Measurements from ENCODE around the gene BATF3. TPM values are rescaled to one million over a fixed set of nuclear protein-coding genes. Genes with fewer than 3 reads are reported as not detected.
A peak's percentile ranks its signal among the peaks of the same experiment; 100 is the strongest.

The BATF3 gene
- total RNA-seq, 1 experiment from 2014 or later: 2.1 TPM

- H2AFZ ChIP-seq (ENCODE audit: low read length): no peak overlapping the region
- TF ChIP-seq CTCF (conservative IDR thresholded peaks at IDR 0.05): peak; percentile 66
- Mint-ChIP-seq H3K27me3 (ENCODE audit: low read depth) (peaks cover 25% of the 10 kb centered on the region), H3K4me1 (peaks cover 24 to 30% of the 10 kb centered on the region in 2 experiments), H3K9me3 (no peaks in the 10 kb centered on the region; a peak in 1 of 5 replicates), H3K4me3 (no peak overlapping the region), H3K27ac (no peak overlapping the region; a peak in 1 of 7 replicates), H3K36me3 (ENCODE audit: insufficient read depth in 1 of 3, low read depth in 3 of 3) (no peaks in the 10 kb centered on the region; a peak in 1 of 7 replicates)
- peaks cover 2% of the 10 kb centered on the region; the same call in 1 of the 2 replicates for H3K27me3 ChIP-seq (ENCODE audit: insufficient read depth, low read length)
- H3K14ac ChIP-seq (ENCODE audit: insufficient read depth, low read length): no peak overlapping the region
- no peak overlapping the region for H4K91ac ChIP-seq (ENCODE audit: insufficient read length, low read depth, low read length)
- H2BK20ac ChIP-seq (ENCODE audit: low read depth, low read length, poor library complexity, severe bottlenecking): no peak overlapping the region
- H3K9me3 ChIP-seq (ENCODE audit: control insufficient read depth, low read depth, low read length): no peaks in the 10 kb centered on the region
- H2BK120ac ChIP-seq (ENCODE audit: low read depth, low read length, poor library complexity, severe bottlenecking): no peak overlapping the region
- no peak overlapping the region for H3T11ph ChIP-seq (ENCODE audit: low read length)
- H3K4me1 ChIP-seq (ENCODE audit: insufficient read depth, low read length): peaks cover 9% of the 10 kb centered on the region; the same call in 1 of the 2 replicates
- no peak overlapping the region for H3K4me2 ChIP-seq (ENCODE audit: insufficient read depth, insufficient read length, low read length)
- no peak overlapping the region for H4K5ac ChIP-seq (ENCODE audit: insufficient read length, low read depth, low read length)
- no peaks in the 10 kb centered on the region for H3K79me1 ChIP-seq (ENCODE audit: insufficient read depth, low read depth, low read length, poor library complexity, severe bottlenecking)
- H4K8ac ChIP-seq (replicated peaks; ENCODE audit: insufficient read length, low read depth, low read length): no peak overlapping the region
- no peak overlapping the region for H3K56ac ChIP-seq (ENCODE audit: insufficient read length, low read depth, low read length)
- H3K23me2 ChIP-seq (ENCODE audit: insufficient read length, low read depth, low read length, poor library complexity, severe bottlenecking): no peaks in the 10 kb centered on the region
- no peak overlapping the region for H3K23ac ChIP-seq (ENCODE audit: insufficient read length, low read depth, low read length)
- no peak overlapping the region for H2BK15ac ChIP-seq (ENCODE audit: low read depth, low read length)
- no peaks in the 10 kb centered on the region for H4K20me1 ChIP-seq (ENCODE audit: control insufficient read depth, insufficient read depth, insufficient read length)
- no peaks in the 10 kb centered on the region for H3K79me2 ChIP-seq (ENCODE audit: insufficient read depth, low read length)
- DNase-seq: peak; percentile 45
- no peak overlapping the region for H2BK12ac ChIP-seq (ENCODE audit: insufficient read length, low read depth, low read length)
- no peak overlapping the region for H2AK5ac ChIP-seq (ENCODE audit: insufficient read length, low read length)
- H3K9ac ChIP-seq (ENCODE audit: extremely low read depth, insufficient read length, low read length): no peak overlapping the region
- H3K4ac ChIP-seq (ENCODE audit: low read depth, low read length): no peak overlapping the region
- H3K18ac ChIP-seq (ENCODE audit: insufficient read length, low read depth, low read length): no peak overlapping the region
- H2BK5ac ChIP-seq (ENCODE audit: insufficient read length, low read length): no peak overlapping the region
- no peak overlapping the region for H3K27ac ChIP-seq (ENCODE audit: insufficient read length, low read depth, low read length)
- no CpG with 5 or more reads among the region's 2 CpGs for WGBS (ENCODE audit: extremely low coverage, insufficient read length, low lambda C conversion rate)
Measured at GRCh38 chr1:212669102-212669501, 30.5 kb downstream of the BATF3 start.
